PFSK-1 (cell line): ENCODE data around the gene SEMA6A.

Experiments
- POLR2AphosphoS5 ChIP-seq: IDR thresholded peaks from 2 replicates; pipeline ENCODE4 v1.6.1; 2012; ENCODE audit warnings: low read depth, mild to moderate bottlenecking, control low read depth, low read length, moderate library complexity
- TAF1 ChIP-seq: IDR thresholded peaks from 2 replicates; pipeline ENCODE4 v1.6.1; 2012; ENCODE audit warnings: low read length, control low read depth, borderline replicate concordance; ENCODE audit not compliant: insufficient read depth

DNA sequence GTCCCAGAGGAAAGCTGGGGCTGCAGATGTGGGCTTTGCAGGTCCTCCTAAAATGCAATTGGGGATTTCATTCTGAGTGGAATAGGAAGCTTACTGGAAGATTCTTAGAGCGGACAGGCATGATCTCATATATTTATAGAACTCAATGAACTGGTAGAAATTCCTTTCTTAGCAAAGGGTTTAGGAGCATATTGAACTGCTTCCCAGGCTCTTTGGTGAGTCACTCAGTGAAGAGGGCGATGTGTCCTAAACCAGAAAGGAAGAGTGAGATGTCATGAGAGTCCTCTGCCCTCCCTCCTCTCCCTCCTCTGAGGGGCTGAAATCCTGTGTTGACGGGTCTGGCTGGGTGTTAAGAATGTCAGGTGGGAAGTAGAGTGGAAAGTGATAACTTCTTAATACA is 26.3 kb upstream of the SEMA6A start:
- TF ChIP-seq TAF1 (no peak), POLR2AphosphoS5 (no peak)
